ENCODE data around the gene KRT76. TPM values are rescaled to one million over a fixed set of nuclear protein-coding genes. Genes with fewer than 3 reads are reported as not detected.

The KRT76 gene
- total RNA-seq, 1 experiment from 2014 or later: not detected

- peak; percentile 32 for DNase-seq (ENCODE audit: low read depth)
Observed at GRCh38 chr12:52741375-52742195, 35.6 kb downstream of the KRT76 start.

DNA sequence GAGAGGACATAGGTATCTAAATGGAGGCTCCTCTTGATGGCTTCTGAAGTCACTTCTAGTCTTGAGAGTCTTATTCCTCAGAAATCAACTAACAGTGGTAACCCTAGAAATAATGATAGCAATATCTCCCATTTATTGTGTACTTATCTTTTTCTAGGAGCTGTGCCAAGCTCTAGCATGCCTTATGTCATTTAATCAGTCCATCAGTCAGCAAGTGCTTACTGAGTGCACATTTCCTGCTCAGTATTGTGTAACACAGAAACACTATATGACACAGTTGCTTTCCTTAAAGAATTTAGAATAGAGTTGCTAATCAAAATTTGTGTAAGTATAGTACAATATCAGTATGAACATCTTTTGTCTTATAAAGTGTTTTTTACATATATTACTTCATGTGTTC is 36.6 kb downstream of the KRT76 start:
- DNase-seq (ENCODE audit: low read depth): no peak

- DNase-seq (ENCODE audit: low read depth): no peak
Observed at GRCh38 chr12:52739963-52740362, 37.2 kb downstream of the KRT76 start.

GRCh38 chr12:52735816-52736632 is 41.1 kb downstream of the KRT76 start:
- no peak for DNase-seq (ENCODE audit: low read depth)

- DNase-seq (ENCODE audit: low read depth): no peak
Observed at GRCh38 chr12:52735106-52735505, 42.0 kb downstream of the KRT76 start.

- DNase-seq (ENCODE audit: low read depth): no peak
Observed at GRCh38 chr12:52730793-52731192, 46.4 kb downstream of the KRT76 start.

GRCh38 chr12:52730383-52730782 is 46.8 kb downstream of the KRT76 start:
- no peak for DNase-seq (ENCODE audit: low read depth)

DNA sequence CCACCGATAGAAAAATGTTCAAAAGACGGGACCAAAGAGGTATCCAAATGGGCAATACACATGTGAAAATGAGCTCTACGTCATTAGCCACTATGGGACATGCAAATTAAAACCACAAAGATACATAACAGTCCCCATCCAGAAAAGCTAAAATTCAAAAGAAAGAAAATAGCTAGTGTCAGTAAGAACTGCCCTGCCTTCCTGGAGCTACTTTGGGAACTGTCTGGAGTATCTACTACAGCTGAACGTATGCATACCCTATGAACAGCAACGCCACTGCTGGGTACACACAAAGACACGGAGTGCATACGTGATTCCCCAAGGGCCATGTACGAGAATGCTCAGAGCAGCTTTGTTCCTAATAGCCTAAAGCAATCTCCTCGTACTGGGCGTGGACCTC is 48.0 kb downstream of the KRT76 start:
- DNase-seq (ENCODE audit: low read depth): no peak

GRCh38 chr12:52728374-52728773 is 48.8 kb downstream of the KRT76 start:
- DNase-seq (ENCODE audit: low read depth): no peak

DNA sequence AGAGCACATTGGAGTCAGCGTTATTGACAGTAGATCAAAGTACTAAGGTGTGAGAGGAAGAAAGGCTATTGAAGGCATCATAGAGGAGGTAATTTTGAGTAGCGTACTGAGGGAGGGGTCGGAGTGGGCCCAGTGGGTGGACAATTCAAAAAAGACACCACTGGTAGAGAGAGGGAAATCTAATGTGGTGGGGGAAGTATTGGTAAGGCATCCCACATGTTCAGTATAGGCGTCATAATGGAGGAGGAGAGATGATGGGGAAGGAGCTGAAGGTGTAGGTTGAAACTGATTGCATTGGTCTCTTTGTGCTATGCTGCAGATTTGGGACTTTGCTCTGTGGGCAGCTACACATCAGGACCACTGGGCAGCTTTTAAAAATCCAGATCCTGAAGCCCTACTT is 50.1 kb downstream of the KRT76 start:
- DNase-seq (ENCODE audit: low read depth): no peak

DNA sequence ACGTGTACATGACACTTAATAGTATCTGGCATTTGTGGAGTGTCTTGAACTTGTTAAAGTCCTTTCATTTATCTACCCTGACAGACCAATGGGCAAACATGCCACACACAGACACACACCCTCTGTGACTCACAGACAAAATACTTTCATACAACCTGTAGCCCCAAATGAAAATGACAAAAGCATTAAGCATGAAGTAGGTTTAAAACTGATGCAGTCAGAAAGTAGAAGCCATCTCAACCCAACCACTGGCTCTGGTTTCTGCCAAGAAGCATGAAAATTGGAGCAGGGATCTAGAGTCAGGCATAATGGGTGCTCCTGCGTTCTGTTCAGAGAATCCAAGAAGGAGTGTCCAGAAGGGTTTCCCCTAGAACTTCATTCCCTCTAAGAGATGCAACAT is 50.7 kb downstream of the KRT76 start:
- DNase-seq (ENCODE audit: low read depth): no peak

- DNase-seq (ENCODE audit: low read depth): no peak
Observed at GRCh38 chr12:52724384-52724783, 52.8 kb downstream of the KRT76 start.

DNA sequence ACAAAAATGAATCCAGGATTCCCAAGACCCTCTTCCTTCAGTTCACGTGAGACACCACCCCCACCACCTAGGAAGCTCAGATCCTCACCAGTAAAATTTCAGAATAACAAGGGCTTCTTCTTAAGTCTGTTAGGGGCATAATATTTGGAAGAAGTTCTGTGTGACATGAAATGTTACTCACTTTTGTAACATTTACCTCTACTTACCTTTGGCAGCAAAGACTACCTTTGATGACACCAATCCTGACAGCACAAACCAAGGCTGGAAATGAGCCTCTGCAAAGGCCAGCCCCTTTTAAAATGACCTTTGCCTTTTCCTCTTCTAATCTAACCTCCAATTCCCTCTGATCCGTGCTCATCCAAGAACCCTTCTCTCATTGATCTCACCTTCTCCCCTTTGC is 54.5 kb downstream of the KRT76 start:
- DNase-seq (ENCODE audit: low read depth): no peak

DNA sequence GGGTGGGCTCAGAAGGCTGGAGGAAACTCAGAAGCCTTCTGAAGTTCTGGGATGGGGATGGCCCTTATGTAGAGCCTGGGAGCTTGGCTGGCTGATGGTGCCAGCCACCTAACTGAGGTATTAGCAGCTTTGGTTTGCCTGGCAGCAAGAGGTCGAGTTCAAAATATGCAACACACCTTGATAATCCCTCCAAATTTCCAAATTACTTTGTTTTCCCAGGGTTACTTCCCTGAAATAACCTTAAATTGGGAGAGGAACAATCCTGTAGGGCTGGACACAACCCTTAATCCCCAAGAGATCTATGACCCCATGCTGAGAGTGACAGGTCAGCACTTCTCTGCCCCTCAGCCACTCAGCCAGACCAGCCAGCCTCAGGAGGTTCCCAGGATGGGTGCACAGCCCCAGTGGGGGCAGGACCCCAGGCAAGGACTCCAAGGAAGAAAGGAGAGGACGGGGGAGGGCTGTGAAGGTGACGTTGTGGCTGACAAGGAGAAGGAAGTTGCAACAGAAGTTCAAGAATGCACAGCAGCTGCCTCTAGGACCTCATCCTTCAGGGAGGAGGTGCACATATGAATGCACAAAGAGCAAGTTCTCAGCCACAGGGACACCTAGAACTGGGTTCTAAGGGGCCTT is 55.2 kb downstream of the KRT76 start:
- no peak for DNase-seq (ENCODE audit: low read depth)

DNA sequence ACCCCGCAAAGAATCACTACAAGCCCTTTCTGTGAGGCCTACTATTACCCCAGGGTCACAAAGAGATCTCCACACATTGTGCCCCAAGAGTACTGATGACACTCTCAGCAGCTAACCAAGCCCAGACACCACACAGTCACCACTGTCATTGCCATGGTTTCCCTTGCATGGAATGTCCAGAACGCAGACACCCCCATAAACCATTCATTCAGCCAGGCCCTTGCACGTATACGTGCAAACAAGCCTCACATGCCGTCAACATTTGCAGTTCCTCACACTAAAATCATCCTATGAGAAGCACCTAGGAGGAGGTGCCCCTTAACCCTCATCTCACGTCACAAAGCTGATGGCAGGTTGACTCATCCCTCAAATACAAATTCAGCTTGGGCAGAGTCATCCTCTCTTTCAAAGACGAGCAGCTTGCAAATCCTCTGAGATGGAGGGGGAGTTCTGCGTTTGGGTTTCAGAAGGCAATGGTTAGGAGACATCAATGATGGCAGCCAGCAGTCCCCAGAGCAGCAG is 56.7 kb downstream of the KRT76 start:
- peak; percentile 58 for DNase-seq (ENCODE audit: low read depth)

Small RNA genes lying within 50 kb of the gene (small RNA-seq; reads per million reads assigned to genes)
- gene AC107016.2: not detected

Other genes with a start within 250 kb of the KRT76 start
- not detected in 2 replicates for gene KRT71, start 224.2 kb downstream of the KRT76 start, total RNA-seq (2014; rRNA removed; shearing (Covaris generic))
- not detected in 2 replicates for gene KRT74, start 203.5 kb downstream of the KRT76 start, total RNA-seq (2014; rRNA removed; shearing (Covaris generic))
- gene KRT72, start 175.9 kb downstream of the KRT76 start, total RNA-seq (2014; rRNA removed; shearing (Covaris generic)): not detected in 2 replicates
- not detected in 2 replicates for gene KRT73, start 158.8 kb downstream of the KRT76 start, total RNA-seq (2014; rRNA removed; shearing (Covaris generic))
- not detected in 2 replicates for gene KRT2, start 125.1 kb downstream of the KRT76 start, total RNA-seq (2014; rRNA removed; shearing (Covaris generic))
- gene KRT1, start 96.9 kb downstream of the KRT76 start, total RNA-seq (2014; rRNA removed; shearing (Covaris generic)): not detected in 2 replicates
- gene KRT77, start 73.8 kb downstream of the KRT76 start, total RNA-seq (2014; rRNA removed; shearing (Covaris generic)): not detected in 2 replicates
- gene KRT3, start 18.8 kb upstream of the KRT76 start, total RNA-seq (2014; rRNA removed; shearing (Covaris generic)): 0.13 TPM in 1 of 2 replicates, not detected in the other
- gene KRT4, start 36.8 kb upstream of the KRT76 start, total RNA-seq (2014; rRNA removed; shearing (Covaris generic)): not detected in 2 replicates
- 0.45 and 1.0 TPM in 2 replicates for gene KRT79, start 57.0 kb upstream of the KRT76 start, total RNA-seq (2014; rRNA removed; shearing (Covaris generic))
- 0.13 TPM in 1 of 2 replicates, not detected in the other for gene KRT78, start 71.6 kb upstream of the KRT76 start, total RNA-seq (2014; rRNA removed; shearing (Covaris generic))
- 199 and 204 TPM in 2 replicates for gene KRT8, start 127.7 kb upstream of the KRT76 start, total RNA-seq (2014; rRNA removed; shearing (Covaris generic))
- gene KRT18, start 171.8 kb upstream of the KRT76 start, total RNA-seq (2014; rRNA removed; shearing (Covaris generic)): 358 and 373 TPM in 2 replicates
- gene EIF4B, start 229.1 kb upstream of the KRT76 start, total RNA-seq (2014; rRNA removed; shearing (Covaris generic)): 563 and 574 TPM in 2 replicates